NOMO-1 treated with dmso at 0.1 percent for 144 hours (cell line): ENCODE measurements around the gene SLC25A26.
A peak's percentile ranks its signal among the peaks of the same experiment; 100 is the strongest.

Source experiments
- DNase-seq: peaks from one replicate; lab custom pipeline; 2025; ENCODE audit not compliant: unreplicated experiment; lab: John Stamatoyannopoulos, UW

The SLC25A26 gene

DNA sequence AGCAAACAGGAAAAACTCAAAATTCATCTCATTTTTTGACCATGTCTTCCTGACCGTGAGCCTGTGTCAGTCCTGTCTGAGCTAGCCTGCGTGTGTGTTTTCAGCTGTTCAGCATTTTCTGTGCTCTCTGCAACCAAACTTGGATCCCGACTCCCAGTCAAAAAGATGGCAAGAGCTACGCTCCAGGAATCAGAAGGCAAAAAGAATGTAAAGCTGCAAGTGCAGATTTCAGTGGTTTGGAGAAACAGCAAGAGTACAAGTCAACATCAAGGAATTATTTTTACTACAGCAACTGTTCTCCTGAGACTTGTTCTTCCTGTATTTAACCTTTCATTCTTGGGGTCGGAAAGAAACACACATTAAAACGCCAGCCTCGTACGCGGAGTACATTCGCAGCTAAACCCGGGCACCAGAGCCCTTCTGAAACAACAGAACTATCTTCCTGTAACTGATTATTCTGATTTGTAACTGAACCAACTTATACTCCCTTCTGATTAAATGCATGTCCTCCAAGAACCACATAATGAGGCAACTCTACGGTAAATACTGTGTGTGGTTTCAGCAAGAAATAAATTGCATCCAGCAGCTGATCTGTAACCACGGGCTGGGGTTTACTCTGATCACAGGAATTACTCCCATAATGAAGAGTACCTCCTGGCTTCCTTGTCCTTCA is 172.7 kb downstream of the SLC25A26 start:
- no peak for DNase-seq

DNA sequence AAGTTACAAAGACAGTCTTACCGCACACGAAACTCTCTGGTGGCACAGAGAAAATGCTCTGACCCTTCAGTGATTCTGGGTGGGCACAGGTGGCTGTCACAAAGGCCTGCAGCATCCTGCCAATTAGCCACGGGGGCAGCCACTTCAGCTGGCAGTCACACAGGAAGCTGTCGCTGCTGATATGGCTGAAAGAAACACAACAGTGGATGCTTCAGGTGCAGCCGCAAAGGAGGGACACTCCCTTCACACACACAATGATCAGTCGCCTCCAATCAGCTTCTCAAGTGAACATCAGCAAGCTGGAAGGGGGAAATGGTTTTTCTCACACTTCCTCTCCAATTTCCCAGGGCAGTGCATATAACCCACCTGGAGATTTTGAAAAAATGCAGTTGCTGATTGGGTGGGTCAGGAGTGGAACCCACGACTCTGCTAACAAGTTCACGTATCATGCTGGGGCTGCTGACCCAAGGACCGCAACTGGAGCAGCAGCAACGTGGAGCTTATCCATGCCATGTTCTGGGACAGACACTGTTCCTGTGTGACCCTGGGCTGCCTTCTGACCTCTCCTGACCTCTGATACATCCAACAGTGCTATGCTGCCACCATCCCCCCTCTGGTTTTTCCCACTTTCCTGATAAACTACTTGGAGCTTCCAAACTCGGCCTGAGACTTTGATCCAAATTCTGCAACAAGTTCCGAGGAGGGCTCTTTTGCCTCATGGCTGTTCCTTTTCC is 173.4 kb downstream of the SLC25A26 start:
- no peak for DNase-seq

DNA sequence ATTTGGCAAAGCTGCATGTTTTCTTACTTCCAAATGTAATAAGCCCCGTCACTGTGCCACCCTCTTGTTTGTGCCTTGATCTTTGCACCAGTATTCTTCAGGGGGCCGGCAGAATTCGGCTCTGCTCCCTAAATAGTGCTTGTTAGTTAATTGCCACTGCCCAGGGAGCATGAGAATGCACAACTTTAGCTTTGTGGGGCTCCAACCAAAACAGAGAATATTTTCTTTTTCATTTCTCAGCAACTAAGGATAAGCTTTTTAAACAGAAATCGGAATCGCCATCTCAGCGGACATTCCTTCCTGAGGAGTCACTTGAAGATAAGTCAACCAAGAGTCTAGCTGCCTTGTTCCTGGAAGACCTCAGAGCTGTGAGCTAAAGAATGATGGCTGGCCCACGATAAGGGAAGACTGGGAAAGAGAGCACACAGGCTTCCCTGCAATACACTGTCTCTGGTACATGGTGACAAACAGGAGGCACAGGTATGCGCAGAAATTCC is 174.0 kb downstream of the SLC25A26 start:
- DNase-seq, result no peak

DNA sequence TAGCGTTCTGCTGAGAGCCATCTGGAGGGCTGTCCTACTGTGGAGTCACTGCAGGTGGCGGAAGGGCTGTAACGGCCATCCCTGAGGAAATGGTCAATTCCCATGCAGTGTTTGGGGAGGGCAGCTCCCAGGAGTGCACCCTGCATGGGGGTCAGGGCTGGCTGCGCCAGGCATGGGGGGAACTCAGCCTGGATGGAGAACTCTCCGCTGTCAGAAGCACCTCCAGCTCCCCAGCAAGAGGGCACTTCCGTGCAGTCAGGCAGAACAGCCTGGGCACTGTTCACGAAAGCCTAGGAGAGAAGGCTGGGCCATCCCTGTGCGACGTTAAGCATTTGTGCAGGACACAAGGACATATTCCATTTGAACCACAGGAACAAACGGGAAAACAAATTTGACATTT is 174.8 kb downstream of the SLC25A26 start:
- DNase-seq, result no peak

DNA sequence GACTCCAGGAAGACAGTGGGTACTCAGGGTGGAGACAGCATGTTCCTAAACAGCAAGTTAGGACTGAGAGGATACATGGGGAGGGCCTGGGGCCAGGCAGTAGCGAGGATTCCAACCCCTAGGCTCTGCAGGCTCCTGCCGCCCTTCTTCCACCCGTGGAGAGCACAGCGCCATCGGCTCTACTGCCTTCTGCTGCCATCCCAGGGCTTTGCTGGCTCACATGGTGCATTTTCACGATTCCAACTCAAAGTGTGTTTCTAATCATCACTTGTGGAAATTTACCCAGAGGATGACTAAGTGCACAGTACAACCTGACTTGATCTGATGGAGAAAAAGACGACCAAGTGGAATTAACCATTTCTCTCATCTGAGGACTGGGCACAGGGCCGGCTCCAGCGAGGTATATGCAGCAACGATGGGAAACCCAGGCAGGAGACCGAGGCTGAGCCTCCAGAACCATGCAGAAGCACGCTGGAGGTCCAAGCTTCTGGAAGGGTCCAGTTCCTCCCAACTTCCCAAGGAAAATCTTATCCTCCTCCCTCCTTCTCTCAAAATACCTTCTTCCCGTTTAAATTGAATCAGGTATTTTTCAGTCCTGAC is 175.5 kb downstream of the SLC25A26 start:
- DNase-seq, result no peak

DNA sequence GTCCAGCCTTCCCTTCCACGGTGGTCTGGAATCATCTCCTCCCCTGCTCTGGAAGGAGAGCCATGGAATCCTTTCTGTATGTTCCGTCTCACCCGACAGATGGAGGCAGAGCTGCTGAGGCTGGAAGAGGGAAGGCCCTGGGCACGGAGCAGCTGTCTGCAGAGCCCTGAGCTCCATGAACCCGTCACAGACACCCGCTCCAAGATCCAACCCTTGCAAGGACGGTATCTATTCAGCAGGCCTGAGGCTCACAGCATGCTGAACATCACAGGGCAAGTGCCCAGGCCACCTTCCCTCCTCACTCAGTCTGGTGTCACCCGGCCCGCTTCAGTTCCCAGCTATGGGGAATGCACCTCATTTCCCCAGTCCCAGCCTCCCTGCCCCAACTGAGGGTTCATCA is 176.1 kb downstream of the SLC25A26 start:
- DNase-seq, result no peak

DNA sequence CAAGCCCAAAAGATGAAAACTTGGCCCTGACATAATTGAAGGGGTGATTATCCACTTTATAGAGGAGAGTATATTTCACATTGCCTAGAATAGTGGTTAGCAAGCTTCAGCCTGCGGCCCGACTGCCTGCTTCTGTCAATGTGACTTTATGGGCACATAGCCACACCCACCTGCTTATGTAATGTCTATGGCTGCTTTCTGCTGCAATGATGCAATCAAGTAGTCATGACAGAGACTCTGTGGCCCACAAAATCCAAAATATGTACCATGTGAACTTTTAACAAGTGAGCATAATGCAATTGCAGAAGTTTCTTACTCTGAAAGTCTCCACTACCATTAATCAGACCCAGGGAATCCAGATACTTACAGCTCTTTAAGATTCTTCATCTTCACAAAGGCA is 176.9 kb downstream of the SLC25A26 start:
- DNase-seq, result peak; percentile 50

DNA sequence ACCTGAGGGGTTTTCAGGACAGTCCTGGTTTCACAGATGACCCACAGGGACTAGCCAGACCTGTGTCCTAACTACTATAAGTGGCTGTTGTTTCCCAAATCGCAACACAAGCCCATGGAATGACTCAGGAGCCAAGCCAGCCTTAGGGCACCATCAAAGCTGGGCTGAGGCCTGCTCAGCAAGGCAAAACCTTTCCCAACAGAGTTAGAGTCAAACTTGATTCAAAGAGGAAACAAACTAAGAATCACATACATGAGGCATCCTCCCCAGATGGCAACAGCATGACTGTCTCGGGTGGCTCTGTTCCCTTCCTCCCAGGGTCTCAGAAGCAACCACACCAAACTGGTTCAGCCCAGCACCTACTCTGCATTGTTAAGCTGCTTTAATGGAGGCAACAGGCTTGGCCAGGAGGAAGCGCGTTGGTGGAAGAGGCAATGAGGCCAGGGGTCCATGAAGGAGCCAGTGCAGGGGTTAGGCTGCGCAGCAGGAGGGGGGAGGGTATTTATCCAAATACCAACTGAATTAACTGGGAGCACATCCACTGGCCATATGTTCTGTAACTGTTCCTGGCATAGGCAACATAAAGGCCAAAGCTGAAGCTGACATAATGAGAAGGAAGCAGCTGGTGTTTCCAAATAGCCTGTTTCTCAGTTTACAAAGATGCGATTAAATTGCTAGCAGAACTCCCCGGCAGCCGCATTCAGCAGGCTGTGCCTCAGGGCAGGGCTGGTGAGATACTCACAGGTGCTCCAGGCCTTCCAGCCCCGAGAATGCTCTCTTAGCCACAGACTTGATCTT is 177.6 kb downstream of the SLC25A26 start:
- no peak for DNase-seq

DNA sequence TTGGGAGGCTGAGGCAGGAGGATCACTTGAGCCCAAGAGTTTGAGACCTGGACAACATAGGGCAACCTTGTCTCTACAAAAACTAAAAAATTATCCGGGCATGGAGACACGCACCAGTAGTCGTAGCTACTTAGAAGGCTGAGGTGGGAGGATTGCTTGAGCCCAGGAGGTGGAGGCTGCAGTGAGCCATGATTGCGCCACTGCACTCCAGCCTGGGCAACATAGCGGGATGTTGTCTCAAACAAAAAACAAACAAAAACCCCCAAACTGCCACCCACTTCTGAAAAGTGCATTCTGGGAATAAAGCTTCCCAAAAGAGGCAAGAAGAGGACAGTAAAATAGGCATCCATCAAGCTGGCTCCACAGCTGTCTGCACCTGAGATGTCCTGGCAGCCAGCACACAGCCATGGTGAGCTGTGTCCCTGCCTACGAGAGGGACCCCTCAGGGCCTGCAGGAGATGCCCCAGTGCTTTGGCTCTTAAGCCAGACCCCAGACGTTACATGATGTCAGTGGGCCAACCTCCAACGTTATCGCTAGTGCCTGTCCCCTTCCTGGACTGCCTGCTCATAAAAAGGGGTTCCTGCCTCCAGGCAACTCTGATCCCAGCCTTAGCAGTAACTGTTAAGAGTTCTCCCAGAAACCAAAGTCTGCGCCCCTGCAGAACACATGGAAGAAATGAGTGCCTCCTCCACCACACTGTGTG is 178.9 kb downstream of the SLC25A26 start:
- DNase-seq, result no peak

DNA sequence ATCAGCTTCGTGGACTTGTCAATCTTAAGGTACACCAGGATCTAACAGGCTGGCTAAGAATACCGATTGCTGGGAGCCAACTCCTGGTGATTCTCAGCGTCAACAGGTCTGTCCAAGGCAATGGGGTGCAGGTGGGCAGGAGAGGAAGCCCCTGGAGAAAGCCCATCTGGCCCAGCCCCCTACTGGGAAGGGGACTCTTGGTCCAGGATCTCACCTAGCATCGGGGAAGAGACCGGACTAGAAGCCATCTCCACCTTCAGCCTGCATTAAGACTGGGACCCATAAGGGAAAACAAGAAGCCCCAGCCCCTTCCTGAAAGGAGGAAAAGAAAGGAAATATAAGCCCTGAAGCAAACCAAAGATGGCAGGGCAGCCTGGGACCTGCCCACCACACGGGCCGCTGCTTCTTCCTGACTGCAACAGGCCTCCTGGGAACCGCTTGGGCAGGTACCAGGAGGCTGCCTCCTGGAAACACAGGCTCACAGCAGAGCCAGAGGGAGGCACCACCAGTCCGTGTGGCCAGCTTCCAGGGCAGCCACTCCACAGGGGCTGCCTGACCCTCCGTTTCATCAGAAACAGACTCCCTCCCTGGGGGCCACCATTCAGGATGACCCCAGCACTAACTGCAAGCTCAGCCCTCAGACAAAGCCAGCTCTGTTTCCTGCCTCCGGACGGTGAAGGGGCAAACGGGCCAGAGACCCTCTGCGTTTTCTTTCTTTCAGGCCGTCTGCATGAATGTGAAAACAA is 179.8 kb downstream of the SLC25A26 start:
- no peak for DNase-seq

DNA sequence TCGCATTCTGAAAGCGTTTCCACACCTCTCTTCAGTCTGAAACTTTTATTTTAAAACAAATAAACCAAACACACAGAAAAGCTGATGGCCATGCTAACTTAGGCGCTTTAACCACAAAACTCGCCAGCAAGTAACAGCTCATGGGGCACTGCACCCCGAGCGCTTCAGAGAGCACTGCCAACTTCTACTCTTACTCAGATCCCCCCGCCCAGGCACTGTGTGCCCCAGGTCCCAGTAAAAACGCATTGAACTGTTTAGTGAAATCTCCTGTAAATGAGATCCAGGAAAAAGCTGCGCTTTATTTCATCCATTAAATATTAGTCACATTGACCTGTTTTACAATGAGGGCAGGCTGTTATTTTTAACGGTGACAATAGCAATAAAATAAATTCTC is 180.4 kb downstream of the SLC25A26 start:
- DNase-seq, result no peak

DNA sequence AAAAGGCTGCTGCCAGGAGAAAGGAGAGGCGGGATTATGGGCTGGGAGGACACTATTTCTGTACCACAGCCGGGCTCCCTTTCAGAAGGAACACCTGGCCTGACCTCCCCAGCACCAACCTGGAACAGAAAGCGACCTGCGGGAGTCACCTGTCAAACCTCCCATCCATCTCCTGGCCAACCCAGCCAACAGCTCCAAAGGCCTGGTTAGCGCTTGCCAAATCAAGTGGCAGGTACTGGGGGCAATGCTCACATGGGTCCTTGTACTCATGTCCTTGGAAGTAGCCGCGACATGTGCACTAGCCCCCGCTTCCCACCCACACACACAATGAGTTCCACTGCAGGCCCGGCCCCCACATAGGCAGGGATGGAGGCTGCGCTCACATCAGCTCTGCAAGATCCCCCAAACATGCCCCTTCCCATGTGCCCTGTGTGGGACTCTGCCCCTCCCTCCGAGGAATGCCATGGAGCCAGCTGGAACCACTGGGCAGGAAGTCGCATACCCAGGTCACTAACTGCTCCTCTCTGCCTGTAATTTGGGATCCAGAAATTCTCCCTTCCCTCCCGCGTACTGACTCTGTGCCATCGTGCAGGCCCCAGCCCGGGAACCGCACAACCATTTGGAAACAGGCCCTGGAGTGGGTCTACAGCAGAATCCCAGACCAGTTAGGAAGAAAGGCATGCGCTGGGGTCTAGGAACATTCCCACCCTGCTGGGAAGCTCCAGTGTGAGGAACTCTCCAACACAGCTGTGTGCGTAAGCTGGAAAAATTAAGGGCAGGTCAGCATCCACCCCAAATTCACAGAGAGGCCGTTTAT is 181.1 kb downstream of the SLC25A26 start:
- DNase-seq, result no peak

DNA sequence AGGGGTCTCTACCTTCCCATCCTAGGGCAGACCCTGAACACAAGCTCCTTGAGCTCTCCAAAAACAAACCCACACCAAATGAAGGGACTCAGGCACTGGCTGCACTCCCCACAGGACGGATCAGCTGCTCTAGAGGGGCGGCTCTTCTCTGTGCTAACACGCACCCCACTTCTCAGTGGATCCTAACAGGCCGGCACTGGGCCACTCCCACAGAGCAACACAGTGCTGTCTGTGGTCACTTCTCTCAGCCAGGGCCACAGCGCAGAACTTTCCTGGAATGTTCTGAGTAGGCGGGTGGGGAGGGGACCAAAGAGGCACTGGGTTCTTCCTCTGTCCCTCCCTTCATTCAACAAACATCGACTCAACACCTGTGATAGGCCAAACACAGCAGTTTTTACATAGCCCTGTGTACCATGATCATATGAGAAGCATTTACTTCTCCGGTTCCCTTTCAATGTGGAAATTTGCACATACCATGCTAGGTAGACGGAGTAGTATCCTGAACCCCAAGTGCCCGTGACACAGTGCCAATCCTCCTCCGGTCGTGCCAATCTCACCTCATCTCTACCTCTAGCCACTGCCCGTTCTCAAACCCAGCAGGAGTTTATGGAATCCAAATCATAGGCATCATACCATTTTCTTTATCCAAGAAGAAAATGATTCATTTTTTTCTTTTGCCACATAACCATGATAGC is 181.9 kb downstream of the SLC25A26 start:
- DNase-seq, result no peak

DNA sequence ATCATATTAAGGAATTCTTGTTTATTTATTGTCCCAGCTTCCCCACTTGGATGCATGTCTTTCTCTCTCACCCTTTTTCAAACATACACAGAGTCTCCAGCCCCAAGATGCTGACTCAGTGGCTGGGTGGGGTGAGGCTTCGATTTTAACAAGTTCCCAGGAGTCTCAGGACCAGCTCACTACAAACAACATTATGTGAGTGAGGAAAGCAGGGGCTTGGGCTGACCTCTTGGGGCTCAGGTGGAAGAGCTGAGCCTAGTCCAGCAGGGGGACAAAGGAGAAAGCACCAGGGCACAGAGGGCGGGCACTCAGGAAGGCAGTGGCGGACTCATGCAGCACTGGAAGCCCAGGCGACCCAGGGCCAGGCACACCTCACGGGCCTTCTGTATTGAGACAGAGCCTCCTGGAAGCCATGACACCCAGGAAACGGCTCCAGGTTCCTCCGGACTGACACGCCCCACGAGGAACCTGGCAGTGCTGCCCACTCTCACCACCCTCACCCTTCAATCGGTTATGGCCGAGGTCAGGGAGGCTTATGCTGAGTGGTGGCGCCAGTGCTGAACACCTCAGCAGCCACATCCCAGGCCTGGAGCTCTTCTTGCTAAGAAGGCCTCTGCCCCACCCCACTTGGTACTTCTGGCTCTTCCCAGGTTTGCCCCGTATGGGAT is 182.7 kb downstream of the SLC25A26 start:
- no peak for DNase-seq

DNA sequence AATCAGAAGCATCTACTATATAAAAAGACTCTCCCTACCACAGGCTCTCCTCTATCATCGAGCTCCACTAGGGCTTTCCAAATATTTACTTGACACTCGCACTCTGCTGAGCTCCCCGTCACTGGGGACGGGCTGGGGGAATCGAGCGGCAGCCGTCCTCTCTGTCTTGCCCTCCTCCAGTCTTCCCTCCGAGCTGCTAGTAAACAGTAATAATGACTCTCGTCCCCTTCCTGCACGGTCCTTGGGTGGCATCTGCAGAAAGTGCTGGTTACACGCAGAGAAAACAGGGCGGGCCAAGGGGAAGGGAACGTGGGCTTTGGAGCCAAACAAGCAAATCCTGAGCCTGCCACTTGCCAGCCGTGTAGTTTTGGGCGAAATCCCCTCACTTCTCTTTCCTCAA is 183.4 kb downstream of the SLC25A26 start:
- no peak for DNase-seq

DNA sequence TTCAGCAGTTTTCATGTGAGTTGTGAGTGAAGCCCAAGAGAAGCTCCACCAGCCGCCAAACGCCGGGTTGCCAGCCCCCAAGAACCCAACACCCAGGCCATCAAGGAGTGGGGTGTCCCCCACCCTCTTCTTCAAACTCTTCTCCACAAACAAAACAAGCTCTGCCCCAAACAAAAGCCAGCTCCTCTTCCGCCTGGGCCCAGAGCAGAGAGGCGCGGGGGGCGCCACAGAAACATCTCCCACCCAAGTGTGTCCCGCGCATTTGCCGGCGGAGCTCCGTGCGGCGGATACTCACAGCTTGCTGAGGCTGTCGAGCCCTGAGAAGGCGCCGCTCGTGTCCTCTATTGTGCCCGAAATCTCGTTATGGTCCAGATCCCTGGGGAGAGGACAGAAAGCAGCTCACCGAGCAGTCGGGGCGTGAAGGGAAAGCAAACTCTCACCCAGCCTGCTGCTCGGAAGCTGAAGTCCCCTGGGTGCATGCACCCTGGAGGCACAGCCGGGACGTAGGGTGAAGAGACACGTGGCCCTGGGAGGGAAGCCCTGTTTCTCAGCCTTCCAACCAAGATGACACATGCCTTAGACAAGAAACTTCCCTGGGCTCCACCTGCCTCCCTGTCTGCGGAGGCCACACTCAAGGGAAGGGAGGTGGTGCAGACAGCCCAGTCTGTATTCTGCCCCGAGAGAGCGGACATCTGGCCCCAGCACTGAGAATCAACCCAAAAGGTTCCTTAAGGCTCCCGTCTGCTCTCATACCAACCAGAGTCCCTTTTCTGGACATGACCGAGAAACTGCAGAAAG is 184.3 kb downstream of the SLC25A26 start:
- no peak for DNase-seq

DNA sequence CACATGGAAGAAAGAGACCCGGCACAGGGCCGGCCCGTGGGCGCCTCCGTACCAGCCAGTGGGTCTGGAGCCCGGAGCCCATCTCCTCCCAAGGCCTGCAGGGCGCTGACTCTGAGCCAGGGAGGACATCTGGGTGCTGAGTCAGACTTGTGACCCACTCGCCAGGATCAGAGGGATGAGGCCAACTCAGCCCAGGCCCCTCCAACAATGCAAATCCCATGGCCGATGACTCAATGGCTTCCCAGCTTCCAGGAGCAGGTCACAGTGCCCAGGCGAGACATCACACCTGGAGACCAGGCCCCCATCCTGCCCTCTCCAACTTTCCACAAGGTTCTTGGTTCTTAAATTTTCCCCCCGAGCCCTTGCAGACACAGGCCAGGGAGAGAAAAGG is 184.9 kb downstream of the SLC25A26 start:
- DNase-seq, result no peak
